Epidermal melanocyte (primary cell): ENCODE measurements around the gene NDUFS5.
"Not testable (repeated sequence)": the region's sequence is repeated elsewhere in the genome, so short reads cannot be mapped to it uniquely, and the experiment has no call there.

Experiments
- DNase-seq: peaks from one replicate; pipeline ENCODE4 v3.0.0; 2011; ENCODE audit warnings: low spot score; ENCODE audit not compliant: insufficient read length

NDUFS5 gene

GRCh38 chr1:39063191-39063590 lies 37.0 kb downstream of the NDUFS5 start:
- DNase-seq: no peak

- DNase-seq: no peak
These were observed 37.6 kb downstream of the NDUFS5 start for GRCh38 chr1:39063775-39064174.

DNA sequence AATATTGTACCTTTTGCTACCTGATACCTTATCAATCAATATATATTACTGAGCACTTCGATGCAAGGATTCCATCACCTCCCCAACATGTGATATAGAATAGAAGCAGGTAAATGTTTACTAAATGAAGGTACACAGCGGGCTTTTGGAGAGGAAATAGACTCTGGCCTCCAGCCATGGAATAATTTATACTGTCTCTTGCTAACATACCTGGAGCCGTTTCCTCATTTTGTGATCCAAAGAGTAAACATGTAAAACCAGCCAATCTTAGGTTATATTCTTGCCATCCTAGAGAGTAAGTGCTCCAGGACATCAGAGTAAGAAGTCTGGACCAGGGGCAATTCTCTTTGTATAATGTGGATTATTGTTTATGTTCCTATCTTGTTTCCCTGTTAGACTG lies 39.4 kb downstream of the NDUFS5 start:
- no peak for DNase-seq

DNA sequence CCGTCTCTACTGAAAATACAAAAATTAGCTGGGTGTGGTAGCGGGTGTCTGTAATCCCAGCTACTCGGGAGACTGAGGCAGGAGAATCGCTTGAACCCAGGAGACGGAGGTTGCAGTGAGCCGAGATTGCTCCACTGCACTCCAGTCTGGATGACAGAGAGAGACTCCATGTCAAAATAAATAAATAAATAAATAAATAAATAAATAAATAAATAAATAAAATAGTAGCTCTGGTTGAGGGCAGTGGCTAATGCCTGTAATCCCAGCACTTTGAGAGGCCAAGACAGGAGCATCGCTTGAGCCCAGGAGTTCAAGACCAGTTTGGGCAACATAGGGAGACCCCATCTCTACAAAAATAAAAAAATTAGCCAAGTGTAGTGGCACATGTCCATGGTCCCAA lies 42.1 kb downstream of the NDUFS5 start:
- not testable (repeated sequence) for DNase-seq

DNA sequence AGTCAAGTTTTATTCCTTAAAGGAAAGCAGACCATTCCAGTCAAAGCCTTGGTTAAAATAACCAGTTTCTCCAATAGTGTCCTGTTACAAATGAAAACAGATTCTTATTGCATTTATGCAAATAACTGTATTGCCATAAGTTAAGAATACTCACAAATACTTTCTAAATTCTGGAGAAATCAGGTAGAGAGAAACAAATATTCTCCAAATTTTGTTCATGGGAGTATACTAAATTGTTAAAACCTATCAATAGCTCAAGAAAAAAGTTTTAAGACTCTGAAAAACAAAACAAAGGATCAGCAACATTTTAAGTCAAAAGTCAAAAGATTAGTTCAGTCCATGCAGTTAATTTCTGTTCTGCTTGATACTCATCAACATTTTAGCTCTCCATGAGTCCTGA lies 45.4 kb downstream of the NDUFS5 start:
- DNase-seq: not testable (repeated sequence)

GRCh38 chr1:39076127-39076798 lies 50.1 kb downstream of the NDUFS5 start:
- peak; percentile 19 for DNase-seq

- DNase-seq: no peak
These were observed 50.6 kb downstream of the NDUFS5 start for GRCh38 chr1:39076799-39077148.

DNA sequence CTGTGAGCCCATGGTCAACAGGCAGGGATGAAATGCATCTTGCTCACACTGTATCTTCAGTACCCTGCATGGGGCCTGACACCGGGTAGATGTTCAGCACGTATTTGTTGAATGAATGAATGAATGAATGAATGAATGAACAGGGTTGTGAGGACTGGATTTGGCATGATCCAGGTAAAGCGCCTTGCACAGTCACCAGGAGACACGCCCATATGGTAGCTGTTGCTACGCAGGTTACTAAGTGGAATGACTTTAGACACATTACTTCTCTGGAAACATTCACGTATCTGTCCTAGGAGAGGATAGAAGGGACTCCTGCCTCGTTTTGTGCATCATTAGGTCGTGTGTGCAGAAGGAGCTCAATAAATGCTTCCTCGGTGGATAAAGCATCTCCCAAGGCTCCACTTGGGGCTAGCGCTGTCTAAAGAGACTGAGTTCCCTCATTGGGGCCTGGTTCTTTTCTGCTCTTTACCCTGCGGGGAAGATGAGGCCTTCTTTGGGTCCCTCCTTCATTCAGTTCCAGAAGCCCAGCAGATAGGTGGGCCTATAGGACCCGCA lies 54.2 kb downstream of the NDUFS5 start:
- DNase-seq: no peak

DNA sequence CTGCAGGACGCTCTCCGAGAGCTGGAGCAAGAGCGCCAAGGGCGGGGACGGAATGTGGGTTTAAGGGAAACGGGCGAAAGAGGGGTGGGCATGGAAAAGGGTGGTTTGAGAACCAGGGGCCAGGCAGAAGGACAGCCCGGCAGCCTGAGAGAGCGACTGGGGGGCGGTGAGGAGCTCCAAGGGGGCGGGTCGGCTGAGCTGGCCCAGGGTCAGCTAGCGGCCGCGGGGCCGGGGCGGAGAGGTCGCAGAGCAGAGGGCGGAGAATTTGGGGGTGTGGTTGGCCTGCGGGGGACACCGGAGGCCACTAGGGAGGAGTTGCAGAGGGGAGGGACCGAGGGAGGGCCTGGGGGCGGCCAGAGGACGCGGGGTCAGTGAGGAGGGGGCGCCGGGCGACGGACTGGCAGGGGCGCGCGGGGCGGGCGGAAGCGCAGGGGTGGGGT lies 54.7 kb downstream of the NDUFS5 start:
- no peak for DNase-seq

DNA sequence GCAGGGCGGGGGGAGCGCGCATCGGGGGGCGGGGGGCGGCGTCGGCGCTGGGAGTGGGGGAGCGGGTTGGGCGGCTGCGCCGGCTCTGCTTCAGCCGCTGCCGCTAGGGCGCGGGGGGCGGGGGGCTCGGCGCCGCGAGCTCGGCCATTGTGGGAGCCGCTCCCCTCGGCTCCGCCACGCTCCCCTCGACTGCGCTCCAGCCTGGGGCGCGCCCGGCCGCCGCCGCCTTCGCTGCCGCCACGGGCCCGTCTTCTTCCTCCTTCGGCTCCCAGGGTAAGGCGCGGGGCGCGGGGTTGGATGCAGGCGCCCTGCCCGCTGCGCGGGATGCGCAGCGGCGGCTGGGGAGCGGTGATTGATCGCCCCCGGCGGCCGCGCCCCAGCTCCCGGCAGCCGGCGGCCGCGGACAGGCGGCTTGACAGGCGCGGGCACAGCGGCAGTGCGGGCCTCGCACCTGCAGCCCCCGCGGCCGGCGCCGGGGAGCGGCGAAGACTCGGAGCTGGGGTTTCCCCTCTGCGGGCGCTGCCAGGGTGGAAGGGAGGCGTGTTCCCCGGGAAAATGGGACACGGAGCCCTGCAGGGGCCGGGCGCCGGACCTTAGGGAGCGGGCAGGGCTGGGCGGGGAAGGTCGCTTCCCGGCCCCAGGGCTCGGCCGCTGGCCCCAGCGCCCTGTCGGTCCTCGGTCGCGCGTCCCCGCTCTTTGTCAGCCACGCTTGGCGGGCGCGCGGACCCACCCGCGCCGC lies 55.3 kb downstream of the NDUFS5 start:
- DNase-seq: no peak

DNA sequence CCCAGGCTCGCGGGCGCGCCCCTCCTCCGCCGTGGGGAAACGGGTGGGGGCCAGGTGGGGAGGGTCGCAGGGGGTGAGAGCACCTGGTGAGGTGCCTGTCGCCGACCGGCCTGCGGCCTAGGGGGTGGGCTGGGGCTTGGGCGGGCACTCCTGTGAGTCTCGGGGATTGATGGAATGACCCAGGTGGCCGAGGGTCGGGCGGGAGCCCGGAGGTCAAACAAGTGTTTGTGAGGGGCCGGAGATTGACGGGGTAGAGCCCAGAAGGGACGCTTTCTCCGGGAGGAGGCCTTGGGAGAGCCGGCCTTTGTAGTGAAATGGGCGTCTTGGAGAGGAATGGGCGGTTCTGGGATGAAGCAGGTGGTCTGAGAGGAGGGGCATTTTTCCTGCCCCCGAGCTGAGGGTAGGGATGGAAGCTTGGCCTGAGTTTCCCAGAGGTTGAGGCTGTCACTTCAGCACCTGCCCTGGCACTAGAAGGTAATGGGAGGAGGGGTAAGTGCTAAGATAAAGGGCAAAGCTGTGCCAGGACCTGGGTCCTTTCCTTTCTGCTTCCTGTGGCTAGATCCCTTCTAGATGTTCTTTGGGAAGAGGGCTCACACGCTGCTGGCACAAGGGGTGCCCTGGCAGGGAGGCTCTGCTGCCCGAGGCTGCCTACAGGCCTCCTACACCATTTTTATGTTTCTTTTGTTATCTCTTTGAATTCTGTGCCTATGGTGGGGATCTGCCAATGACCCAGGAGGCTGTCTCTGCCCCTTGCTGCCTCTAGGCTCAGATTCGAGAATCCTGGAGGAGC lies 56.1 kb downstream of the NDUFS5 start:
- no peak for DNase-seq

GRCh38 chr1:39082811-39083576 lies 56.8 kb downstream of the NDUFS5 start:
- no peak for DNase-seq

DNA sequence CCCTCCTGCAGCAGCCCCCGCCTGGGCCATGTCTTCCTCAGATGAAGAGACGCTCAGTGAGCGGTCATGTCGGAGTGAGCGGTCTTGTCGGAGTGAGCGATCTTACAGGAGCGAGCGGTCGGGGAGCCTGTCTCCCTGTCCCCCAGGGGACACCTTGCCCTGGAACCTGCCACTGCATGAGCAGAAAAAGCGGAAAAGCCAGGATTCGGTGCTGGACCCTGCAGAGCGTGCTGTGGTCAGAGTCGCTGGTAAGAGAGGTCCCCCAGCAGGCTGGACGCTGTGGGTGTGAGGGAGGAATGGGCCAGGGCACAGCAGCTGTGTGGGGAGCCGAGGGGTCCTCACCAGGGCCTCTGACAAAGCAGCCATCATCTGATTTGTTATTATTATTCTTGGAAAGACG lies 58.0 kb downstream of the NDUFS5 start:
- DNase-seq: no peak
